Measurements from ENCODE around the gene OGFR.

The OGFR gene

DNA sequence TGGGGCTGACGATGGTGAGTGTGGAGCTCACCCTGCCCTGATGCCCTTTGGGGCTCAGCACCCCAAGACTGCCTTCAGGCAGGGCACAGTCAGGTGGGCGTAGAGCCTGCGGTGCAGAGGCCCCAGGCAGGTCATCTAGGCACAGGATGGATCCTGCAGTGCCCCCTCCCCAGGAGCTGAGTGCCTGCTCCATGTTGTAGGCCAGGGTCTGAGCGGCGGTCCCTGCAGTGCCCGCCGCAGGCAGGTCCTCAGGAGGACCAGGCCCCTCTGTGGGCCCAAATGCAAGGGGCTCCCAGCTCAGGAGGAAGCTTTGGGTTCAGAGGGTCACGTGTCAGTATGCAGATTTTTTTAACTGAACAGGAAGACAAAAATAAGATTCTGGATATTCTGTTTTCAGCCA, 5.6 kb upstream of the OGFR start:
- in situ Hi-C loops (cut with MboI; ENCODE audit: low sequenced_read_pairs), result loop anchor here (10.0 kb wide), 1 partner anchor 114 kb away; no protein-coding TSS in a partner anchor

DNA sequence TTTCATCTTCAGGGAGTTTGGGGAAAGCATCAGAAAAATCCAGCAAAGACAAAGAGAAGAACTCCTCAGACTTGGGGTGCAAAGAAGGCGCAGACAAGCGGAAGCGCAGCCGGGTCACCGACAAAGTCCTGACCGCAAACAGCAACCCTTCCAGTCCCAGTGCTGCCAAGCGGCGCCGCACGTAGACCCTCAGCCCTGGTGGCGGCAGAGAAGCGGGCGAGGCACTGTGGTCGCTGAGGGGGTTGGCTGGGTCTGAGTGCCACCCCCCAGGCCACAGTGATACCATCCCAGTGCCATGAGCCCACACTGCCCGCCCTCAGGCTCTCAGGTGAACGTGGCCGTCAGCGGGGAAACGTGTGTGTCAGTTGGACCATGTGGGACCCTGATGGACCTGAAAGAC, 5.2 kb upstream of the OGFR start:
- in situ Hi-C loops (cut with MboI; ENCODE audit: low sequenced_read_pairs), result loop anchor here (10.0 kb wide), 1 partner anchor 115 kb away; no protein-coding TSS in a partner anchor

DNA sequence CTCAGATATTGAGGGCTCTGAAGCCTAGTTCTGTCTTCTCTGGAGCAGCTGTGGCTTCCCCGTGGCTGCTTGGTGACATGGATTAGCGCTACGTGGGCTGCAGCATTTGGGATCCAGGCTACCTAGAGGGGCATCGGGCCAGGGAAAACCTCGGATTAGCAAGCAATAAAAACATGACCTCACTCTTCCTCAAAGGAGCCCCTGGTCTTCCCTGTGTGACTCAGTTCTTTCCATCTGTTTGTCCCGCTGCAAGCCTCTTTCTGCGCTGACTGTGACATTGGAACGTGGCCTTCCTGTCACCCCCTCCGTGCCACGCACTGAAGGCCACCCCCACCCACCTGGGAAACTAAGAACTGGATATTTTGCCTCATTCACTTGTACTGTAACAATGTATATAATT, 4.8 kb upstream of the OGFR start:
- in situ Hi-C loops (cut with MboI; ENCODE audit: low sequenced_read_pairs), result loop anchor here (10.0 kb wide), 1 partner anchor 115 kb away; no protein-coding TSS in a partner anchor

DNA sequence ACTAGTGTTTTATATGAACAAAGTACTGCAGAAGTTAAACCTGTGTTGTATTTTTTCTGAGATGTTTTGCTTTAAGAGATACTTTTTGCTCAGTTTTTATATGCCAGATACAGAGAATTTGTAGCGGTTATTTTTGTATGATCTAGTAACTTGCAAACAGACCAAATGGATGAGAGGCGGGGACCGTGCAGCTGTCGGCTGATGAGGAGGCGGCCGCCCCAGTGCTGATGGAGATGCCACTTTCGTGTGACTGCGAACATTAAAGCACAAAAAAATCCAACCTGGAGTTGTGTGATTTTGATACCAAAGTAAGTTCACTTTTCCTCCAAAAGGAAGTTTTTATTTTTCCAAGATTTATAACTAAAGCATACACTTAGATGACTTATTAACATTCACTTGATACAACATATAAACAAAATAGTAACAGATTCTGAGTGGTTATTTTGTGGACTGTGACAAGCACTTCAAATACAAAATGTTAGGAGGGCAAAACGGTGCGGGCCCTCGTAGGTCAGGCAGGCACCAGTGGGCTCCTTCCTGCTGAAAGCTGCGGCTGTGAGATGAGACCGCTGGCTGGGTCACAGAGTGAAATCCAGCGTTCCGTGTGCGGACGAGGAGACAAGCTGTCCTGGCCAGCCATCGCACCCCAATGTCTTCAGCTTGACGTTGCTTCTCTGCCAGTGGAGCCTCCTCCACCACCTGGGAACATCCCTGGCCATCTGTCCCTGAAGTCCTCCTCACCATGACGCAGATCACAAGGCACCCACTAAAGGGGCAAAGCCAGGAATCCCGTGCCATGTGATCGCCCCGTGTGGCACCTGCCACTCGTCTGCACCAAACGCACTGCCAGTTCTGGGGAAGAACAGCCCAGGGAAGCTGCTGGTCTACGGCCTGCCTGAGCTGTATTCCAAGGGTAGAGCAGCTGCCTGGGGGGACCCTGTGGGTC, 4.0 kb upstream of the OGFR start:
- in situ Hi-C loops (cut with MboI; ENCODE audit: low sequenced_read_pairs), result no loop called here

DNA sequence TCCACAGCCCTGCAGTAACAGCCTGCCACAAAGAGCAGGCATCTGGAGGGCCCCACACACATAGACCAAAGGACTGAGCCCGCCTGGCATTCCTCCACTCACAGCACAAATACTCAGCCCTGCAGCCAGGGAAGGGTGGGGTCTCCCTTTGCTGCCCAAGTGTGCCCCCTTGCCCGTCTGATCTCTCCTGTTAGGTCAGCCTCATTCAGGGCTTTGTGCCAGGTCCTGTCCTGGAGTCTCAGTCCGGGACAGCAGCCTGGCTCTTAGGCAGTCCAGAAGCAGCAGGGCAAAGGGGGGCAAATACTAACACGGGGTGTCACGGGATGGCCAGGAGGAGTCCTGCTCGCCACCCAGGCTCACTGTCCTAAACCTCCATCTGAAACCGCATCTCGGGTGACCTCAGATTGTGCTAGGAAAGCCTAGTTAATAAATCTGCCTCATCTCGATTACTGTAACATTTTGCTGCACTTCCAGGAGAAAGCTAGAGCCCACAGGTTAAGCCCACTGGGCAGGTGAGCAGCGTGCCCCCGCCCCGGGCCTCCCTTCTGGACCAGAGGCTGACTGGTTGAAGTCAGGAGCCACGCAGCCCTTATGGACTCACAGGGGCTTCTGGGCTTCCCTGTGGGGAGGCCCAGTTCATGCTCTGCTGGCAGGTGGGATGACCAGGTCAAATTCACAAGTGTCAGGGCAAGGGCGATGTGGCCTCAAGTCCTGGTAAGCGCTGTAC, 3.2 kb upstream of the OGFR start:
- in situ Hi-C loops (cut with MboI; ENCODE audit: low sequenced_read_pairs), result no loop called here

DNA sequence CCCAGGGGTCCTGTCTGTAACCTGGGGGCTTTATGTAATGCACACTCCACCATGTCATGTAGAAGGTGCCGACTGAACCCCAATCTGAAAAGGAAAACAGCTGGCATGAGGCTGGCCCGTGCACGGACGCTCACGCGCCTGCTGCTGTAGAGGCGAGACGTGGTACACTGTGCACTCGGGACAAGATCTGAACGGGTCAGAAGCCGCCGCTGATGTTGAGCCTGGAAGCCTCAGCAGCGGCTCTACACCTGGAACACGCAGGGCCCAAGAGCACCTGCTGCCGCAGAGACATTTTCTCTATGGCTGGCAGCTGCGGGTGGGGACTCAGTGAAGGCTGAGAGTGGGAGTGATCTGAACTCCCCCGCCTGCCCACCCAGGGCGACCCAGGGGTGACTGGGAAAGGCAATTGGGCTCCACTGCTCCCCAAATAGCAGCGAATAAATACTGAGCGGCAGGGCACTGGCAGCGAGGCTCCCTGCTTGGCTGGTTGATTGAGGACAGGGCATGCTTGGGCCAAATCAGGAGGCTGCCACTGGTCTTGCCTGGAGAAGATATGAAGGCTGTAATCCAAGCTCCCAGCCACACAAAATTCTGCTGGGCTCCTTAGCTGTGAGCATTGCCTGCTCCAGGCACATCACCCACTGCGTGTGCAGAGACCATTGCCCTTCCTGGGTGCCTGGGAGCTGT, 2.5 kb upstream of the OGFR start:
- in situ Hi-C loops (cut with MboI; ENCODE audit: low sequenced_read_pairs), result no loop called here

DNA sequence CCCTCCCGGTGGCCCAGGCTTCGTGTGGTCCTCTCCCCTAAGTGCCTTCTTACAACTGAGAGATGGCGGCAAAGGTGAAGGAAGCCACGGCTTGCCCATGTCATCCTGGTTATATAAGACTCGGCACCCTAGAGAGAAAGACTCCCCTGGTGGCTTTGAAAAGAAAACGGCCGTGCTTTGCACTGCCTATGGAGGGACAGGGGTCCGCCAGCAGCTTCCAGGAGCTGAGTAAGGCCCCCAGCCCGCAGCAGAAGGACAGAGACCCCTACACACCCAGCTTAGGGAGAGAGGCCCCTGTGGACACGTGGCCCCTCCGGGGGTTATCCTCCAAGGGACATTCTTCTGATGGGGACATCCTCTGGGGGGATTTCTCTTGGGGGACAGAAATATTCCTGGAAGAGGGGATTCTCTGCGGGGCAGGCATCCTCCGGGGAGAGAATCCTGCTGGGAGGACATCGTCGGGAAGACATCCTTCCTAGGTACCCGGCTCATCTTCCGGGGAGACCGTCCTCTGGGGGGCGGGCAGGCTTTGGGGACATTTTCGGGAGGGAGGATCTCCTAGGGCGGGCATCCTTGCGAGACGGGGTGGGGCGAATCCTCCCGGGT, 511 bp upstream of the OGFR start:
- in situ Hi-C loops (cut with MboI; ENCODE audit: low sequenced_read_pairs), result no loop called here

DNA sequence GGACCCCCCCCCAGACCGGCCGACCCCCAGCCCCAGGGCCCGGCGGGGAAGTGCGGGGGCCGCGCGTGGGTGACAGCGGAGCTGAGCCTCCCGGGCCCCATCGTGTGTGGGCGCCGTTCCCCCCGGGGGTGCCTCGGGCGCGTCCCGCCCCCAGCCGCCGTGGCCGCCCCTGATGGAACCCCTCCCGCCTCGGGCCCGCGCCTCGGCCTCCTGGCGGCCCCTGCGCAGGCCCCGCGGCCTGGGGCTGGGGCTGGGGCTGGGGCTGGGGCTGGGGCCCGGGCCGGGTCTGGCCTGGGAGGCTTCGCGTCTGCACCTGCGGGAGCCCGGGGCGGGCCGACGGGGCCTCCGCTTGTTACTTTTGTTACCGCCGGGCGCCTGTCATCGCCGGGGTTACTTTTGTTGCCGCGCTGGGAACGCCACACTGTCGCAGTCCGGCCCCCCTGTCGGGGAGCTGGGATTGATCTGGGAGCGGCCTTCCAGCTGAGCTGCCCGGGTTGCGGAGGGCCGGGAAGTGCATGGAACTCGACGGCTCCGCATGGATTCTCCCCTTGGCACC, 598 bp downstream of the OGFR start:
- in situ Hi-C loops (cut with MboI; ENCODE audit: low sequenced_read_pairs), result no loop called here

DNA sequence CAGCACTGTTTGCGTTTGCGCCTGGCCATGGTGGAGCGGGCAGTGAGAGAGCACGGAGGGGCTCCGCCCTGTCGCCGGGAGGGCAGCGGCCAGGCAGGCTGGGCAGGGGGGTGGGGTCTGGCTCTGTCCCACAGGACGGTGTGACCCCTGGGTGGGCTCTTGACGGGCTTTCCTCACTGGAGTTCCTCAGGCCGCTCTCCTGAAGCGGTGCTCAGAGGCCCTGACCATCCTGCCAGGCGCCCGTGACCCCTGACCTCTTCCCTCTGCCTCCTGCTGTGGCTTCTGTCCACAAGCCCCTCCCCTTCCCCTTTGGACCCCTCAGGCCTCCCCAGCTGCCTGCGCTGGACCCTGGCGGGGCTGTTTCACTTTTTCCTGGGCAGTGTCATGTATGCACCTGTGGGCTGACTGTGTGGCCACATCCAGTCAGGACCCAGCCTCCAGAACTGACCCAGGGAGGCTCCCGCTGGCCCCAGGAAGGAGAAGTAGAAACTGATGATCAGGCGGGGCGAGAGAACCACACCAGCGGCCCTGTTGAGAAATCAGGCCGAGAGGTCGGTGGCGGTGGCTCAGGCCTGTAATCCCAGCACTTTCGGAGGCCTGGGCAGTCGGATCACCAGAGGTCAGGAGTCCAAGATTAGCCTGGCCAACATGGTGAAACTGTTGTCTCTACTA, 1.2 kb downstream of the OGFR start:
- in situ Hi-C loops (cut with MboI; ENCODE audit: low sequenced_read_pairs), result no loop called here

DNA sequence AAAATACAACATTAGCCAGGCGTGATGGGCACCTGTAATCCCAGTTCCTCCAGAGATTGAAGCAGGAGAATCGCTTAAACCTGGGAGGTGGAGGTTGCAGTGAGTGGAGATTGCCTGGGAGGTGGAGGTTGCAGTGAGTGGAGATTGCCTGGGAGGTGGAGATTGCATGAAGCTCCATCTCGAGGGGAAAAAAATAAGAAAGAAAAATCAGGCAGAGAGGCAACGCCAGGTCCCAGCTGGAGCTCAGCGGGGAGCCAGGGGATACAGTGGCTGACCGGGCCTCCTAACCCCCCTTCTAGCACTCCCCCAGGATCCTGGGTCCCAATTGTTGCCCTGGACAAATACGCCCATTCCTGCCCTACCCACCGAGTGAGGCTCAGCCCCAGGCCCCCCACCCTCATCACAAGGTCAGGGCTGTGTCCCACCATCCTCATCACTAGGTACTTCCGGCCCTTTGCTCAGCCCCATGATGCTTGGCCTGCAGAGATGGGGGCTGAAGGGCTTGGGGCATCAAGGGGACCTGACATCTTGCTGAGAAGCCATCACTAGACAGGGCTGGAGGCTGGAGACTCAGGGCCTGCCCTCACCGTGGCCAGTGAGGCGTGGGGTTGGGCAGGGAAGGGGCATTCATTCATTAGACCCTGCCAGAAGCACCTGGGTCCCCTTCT, 1.9 kb downstream of the OGFR start:
- in situ Hi-C loops (cut with MboI; ENCODE audit: low sequenced_read_pairs), result no loop called here

DNA sequence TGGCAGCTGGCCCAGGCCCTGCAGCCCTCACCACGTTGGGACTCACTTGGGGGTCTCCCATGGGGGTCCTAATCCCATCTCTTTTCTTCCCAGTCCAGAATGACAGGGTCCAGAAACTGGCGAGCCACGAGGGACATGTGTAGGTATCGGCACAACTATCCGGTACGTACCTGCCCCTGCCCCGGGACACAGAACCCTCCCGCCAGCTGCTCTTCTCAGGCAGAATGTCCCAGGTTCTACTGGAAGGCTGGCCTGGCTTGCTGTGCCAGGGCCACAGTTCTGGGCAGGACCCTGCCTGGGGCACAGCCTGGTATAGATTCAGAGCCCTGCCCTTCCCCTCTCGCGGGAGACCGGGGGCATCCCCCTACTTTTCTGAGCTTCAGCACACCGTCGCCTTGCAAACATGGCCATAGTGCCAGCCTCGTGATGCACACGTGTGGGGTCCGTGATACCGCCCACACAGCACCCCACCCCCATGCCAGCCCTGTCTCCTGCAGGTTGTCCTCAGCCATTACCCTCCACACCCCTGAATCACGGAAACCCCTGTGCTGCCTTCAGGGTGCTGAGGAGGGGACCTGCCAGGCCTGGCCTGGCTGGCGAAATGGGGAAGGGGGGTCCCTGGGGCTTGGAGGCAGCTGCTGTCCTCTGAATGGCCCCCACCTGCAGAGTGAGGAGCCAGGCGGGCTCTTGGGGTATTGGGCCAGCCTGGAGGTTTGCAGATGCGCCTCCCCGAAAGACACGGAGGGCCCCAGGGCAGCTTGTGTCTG, 3.0 kb downstream of the OGFR start:
- in situ Hi-C loops (cut with MboI; ENCODE audit: low sequenced_read_pairs), result no loop called here

DNA sequence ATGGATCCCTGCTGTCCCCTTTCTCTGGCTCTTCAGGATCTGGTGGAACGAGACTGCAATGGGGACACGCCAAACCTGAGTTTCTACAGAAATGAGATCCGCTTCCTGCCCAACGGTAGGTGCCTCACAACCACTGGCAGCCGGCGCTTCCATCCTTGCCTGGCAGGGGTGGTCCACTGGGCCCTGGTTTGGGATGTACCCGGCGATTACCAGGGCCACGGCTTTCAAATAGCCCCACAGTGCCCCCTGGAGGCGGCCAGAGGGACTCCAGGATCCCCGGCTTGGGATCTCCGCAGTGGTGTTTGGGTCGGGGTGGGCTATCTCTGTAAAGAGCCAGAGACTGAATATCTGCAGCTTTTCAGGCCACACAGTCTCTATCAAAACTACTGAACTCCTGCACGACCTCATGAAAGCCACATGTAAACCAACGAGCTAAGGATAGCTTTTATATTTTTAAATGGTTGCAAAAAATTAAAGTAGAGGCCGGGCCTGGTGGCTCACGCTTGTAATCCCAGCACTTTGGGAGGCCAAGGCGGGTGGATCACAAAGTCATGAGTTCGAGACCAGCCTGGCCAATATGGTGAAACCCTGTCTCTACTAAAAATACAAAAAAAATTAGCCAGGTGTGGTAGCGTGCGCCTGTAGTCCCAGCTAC, 3.7 kb downstream of the OGFR start:
- in situ Hi-C loops (cut with MboI; ENCODE audit: low sequenced_read_pairs), result no loop called here

DNA sequence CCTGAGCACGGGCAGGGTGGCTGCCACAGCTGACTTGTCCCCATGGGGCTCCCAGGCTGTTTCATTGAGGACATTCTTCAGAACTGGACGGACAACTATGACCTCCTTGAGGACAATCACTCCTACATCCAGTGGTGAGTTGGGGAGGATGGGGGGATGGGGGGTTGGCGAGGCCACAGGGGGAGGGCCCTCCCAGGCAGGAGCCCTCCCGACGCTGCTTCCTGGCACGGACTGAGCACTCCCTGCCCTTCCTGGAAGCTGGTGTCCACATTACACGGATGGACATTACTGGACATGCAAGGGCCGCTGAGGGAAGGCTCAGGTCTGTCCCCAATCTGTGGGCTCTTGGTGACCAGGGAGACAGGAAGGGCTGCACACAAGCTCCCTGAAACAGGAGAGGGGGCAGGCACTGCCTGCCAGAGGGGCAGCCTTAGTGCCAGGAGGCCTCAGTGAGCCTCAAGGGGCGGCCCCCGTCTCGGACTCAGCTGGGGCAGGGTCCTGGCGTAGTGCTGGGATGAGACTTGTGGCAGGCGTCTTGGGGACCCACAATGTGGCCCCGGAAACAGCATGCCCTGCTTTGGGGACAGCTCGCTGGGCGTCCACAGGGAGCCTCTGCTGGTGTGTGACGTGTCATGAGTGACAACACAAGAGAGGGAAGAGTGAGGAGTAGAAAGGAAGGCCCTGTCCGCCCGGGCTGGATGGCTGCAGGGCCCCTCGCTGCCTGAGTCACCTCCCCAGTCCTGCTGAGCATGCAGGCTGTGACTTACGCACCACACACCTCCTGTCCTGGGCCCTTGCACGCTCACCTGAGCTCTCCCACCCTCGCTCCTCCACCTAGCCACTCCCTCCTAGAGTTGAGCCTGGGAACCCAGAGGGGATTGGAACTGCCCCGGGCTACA, 5.1 kb downstream of the OGFR start:
- in situ Hi-C loops (cut with MboI; ENCODE audit: low sequenced_read_pairs), result no loop called here

DNA sequence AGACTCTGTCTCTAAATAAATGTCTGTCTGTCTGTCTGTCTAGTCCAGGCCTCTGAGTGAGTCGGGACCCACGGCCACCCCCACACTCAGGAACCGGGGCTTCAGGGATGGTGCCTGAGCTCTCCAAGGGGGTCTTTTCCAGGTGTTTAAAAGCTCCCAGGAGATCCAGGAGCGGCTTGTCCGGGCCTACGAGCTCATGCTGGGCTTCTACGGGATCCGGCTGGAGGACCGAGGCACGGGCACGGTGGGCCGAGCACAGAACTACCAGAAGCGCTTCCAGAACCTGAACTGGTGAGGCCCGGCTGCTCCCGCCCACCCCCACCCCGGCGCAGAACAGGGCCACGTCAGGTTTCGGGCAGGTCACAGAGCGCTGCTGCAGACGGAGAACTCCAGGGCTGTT, 6.7 kb downstream of the OGFR start:
- in situ Hi-C loops (cut with MboI; ENCODE audit: low sequenced_read_pairs), result no loop called here

DNA sequence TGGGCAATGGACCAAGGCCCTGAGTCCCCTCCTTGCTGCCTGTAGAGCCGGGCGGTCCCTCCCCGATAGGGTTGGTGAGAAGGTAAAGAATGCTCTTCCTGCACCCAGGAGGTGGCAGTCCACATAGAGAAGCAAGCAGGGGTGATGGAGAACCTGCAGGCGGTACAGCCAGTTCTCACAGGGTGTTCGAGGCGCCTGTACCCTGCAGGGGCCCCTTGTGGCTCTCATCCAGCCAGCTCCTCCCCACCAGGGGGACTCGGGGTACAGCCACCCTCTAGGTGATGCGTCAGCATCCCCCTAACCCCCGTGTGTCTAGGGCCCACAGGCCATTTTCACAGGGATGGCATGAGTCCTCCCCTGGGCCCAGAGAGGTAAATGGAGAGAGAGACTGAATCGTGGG, 7.1 kb downstream of the OGFR start:
- in situ Hi-C loops (cut with MboI; ENCODE audit: low sequenced_read_pairs), result no loop called here

DNA sequence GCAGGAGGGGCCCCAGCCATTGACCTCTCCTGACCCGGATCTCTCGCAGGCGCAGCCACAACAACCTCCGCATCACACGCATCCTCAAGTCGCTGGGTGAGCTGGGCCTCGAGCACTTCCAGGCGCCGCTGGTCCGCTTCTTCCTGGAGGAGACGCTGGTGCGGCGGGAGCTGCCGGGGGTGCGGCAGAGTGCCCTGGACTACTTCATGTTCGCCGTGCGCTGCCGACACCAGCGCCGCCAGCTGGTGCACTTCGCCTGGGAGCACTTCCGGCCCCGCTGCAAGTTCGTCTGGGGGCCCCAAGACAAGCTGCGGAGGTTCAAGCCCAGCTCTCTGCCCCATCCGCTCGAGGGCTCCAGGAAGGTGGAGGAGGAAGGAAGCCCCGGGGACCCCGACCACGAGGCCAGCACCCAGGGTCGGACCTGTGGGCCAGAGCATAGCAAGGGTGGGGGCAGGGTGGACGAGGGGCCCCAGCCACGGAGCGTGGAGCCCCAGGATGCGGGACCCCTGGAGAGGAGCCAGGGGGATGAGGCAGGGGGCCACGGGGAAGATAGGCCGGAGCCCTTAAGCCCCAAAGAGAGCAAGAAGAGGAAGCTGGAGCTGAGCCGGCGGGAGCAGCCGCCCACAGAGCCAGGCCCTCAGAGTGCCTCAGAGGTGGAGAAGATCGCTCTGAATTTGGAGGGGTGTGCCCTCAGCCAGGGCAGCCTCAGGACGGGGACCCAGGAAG, 7.7 kb downstream of the OGFR start:
- in situ Hi-C loops (cut with MboI; ENCODE audit: low sequenced_read_pairs), result no loop called here

DNA sequence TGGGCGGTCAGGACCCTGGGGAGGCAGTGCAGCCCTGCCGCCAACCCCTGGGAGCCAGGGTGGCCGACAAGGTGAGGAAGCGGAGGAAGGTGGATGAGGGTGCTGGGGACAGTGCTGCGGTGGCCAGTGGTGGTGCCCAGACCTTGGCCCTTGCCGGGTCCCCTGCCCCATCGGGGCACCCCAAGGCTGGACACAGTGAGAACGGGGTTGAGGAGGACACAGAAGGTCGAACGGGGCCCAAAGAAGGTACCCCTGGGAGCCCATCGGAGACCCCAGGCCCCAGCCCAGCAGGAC, 8.2 kb downstream of the OGFR start:
- in situ Hi-C loops (cut with MboI; ENCODE audit: low sequenced_read_pairs), result no loop called here
